HepG2 (cell line): ENCODE data around the gene LEMD3. TPM values are rescaled to one million over a fixed set of nuclear protein-coding genes. Genes with fewer than 3 reads are reported as not detected.

Experiments
- ATAC-seq: fragments of 200-7000 bp; cut with Tn5 transposase; 3 replicates; pipeline ENCODE4 v1.9.1; 2020; ENCODE audit warnings: mild to moderate bottlenecking, moderate library complexity
- BruUV-seq: library from RNA; stranded (reverse); fragments of 400-500 nt; replicated peaks from 2 replicates; lab custom pipeline; 2021; lab: Mats Ljungman, UMichigan
- CTCF ChIA-PET: fragments of 300-600 bp; formaldehyde crosslinking; extraction: SDS; loops from one replicate; lab custom pipeline; 2021; ENCODE audit warnings: low total read pairs, inconsistent platforms, low intra/inter-chr PET ratio; lab: Yijun Ruan, JAX
- POLR2A ChIA-PET: fragments of 350-600 bp; sonication (Branson Sonifier 250); formaldehyde crosslinking; loops from one replicate; lab custom pipeline; 2020; ENCODE audit warnings: antibody characterized with exemption, inconsistent platforms; lab: Yijun Ruan, JAX
- DNase-seq: peaks from one replicate; pipeline ENCODE4 v3.0.0-alpha.2; 2015; ENCODE audit warnings: low spot score
- FAIRE-seq: peaks from 3 replicates; lab custom pipeline; 2011; peaks lifted over from hg19 to GRCh38; lab: Jason Lieb, UNC
- H2AFZ ChIP-seq: one replicate; pipeline ENCODE4 v1.6.1; 2011; ENCODE audit warnings: low read length, inconsistent platforms
- H3K27ac ChIP-seq: fragments of 300-600 bp; 3 replicates; pipeline ENCODE4 v1.8.0; 2011; ENCODE audit warnings: mixed run types, mild to moderate bottlenecking, mixed read lengths, low read length, inconsistent platforms; ENCODE audit not compliant: insufficient read depth; ENCODE audit errors: extremely low read length
- H3K27me3 ChIP-seq, 2 experiments: fragments of 200-600 bp in 1 of 2; 2 replicates in 1 of 2; 3 replicates in 1 of 2; pipeline versions ENCODE4 v1.6.0 to v1.8.0; 2011; ENCODE audit warnings: low read length in 2 of 2, mild to moderate bottlenecking in 2 of 2, moderate library complexity in 2 of 2, inconsistent platforms in 1 of 2; ENCODE audit not compliant: insufficient read depth in 2 of 2, control insufficient read depth in 1 of 2
- H3K36me3 ChIP-seq, 2 experiments: fragments of 200-600 bp in 1 of 2; replicated peaks in 1 of 2; 2 replicates in 1 of 2; 3 replicates in 1 of 2; pipeline versions ENCODE4 v1.5.1 to v1.8.0; 2011; ENCODE audit warnings: low read length in 2 of 2, inconsistent platforms in 1 of 2; ENCODE audit not compliant: insufficient read depth in 2 of 2, control insufficient read depth in 1 of 2
- H3K4me1 ChIP-seq: 2 replicates; pipeline ENCODE4 v1.5.1; 2012; ENCODE audit warnings: low read length, inconsistent platforms; ENCODE audit not compliant: insufficient read depth
- H3K4me2 ChIP-seq: 2 replicates; pipeline ENCODE4 v1.6.0; 2011; ENCODE audit warnings: low read depth, low read length, inconsistent platforms
- H3K4me3 ChIP-seq, 3 experiments: fragments of 200-600 bp in 1 of 3; sonication (generic), shearing (Covaris generic) in 1 of 3; replicated peaks in 1 of 3; 2 replicates each; pipeline ENCODE4 v1.5.1; 2011 to 2016; ENCODE audit warnings: low read length in 3 of 3, inconsistent platforms in 2 of 3, low read depth in 2 of 3, mild to moderate bottlenecking in 2 of 3, control low read depth in 1 of 3, mixed read lengths in 1 of 3; ENCODE audit not compliant: insufficient read depth in 1 of 3
- H3K79me2 ChIP-seq: one replicate; pipeline ENCODE4 v1.6.1; 2011; ENCODE audit warnings: low read length, inconsistent platforms; ENCODE audit not compliant: insufficient read depth
- H3K9ac ChIP-seq: 2 replicates; pipeline ENCODE4 v1.6.0; 2011; ENCODE audit warnings: mild to moderate bottlenecking, low read depth, low read length, inconsistent platforms; ENCODE audit not compliant: insufficient read depth
- H3K9me3 ChIP-seq: 2 replicates; pipeline ENCODE4 v1.5.1; 2012; ENCODE audit warnings: mild to moderate bottlenecking, low read length
- H4K20me1 ChIP-seq: 2 replicates; pipeline ENCODE4 v1.6.0; 2011; ENCODE audit warnings: inconsistent platforms, mild to moderate bottlenecking, low read length, moderate library complexity; ENCODE audit not compliant: insufficient read depth
- CBX1 ChIP-seq: IDR thresholded peaks from one replicate; pipeline ENCODE4 v1.6.1; 2016; ENCODE audit warnings: antibody characterized with exemption, low read depth
- DRAP1 ChIP-seq: IDR thresholded peaks from 2 replicates; pipeline ENCODE4 v1.6.1; 2016; ENCODE audit warnings: missing genetic modification reagents, missing compliant biosample characterization
- FOXC1 ChIP-seq: sonication (generic); formaldehyde crosslinking; IDR thresholded peaks from 2 replicates; pipeline ENCODE4 v1.8.0; 2022; ENCODE audit warnings: mild to moderate bottlenecking, missing genetic modification reagents, borderline replicate concordance
- FOXJ3 ChIP-seq: sonication (generic); formaldehyde crosslinking; IDR thresholded peaks from 2 replicates; pipeline ENCODE4 v1.4.0; 2020; ENCODE audit warnings: missing genetic modification reagents, mild to moderate bottlenecking, borderline replicate concordance
- HNRNPL ChIP-seq: fragments of 200-400 bp; formaldehyde crosslinking; IDR thresholded peaks from 2 replicates; pipeline ENCODE4 v1.6.1; 2017; ENCODE audit warnings: mild to moderate bottlenecking, low read depth, low read length
- MYPOP ChIP-seq: sonication (generic); formaldehyde crosslinking; IDR thresholded peaks from 2 replicates; pipeline ENCODE4 v1.8.1; 2023; ENCODE audit warnings: mild to moderate bottlenecking, moderate library complexity, missing genetic modification reagents
- NR2C2 ChIP-seq: sonication (generic); formaldehyde crosslinking; IDR thresholded peaks from 2 replicates; pipeline ENCODE4 v1.4.0; 2020; ENCODE audit warnings: missing genetic modification reagents, mild to moderate bottlenecking, moderate library complexity, borderline replicate concordance
- SYNCRIP ChIP-seq: fragments of 200-400 bp; formaldehyde crosslinking; IDR thresholded peaks from 2 replicates; pipeline ENCODE4 v1.6.1; 2018; ENCODE audit warnings: mild to moderate bottlenecking, low read depth, low read length; ENCODE audit not compliant: insufficient read depth
- ZNF460 ChIP-seq: sonication (generic); formaldehyde crosslinking; IDR thresholded peaks from 2 replicates; pipeline ENCODE4 v1.5.1; 2020; ENCODE audit warnings: missing genetic modification reagents, mild to moderate bottlenecking, borderline replicate concordance
- ZNF501 ChIP-seq: sonication (generic); formaldehyde crosslinking; IDR thresholded peaks from 2 replicates; pipeline ENCODE4 v1.5.1; 2020; ENCODE audit warnings: mild to moderate bottlenecking, moderate library complexity, missing genetic modification reagents
- ZNF629 ChIP-seq: sonication (generic); formaldehyde crosslinking; conservative IDR thresholded peaks from 2 replicates; pipeline ENCODE4 v1.5.0; 2020; ENCODE audit warnings: missing genetic modification reagents
- ZNF691 ChIP-seq: sonication (generic); formaldehyde crosslinking; IDR thresholded peaks from 2 replicates; pipeline ENCODE4 v1.4.0; 2020; ENCODE audit warnings: missing genetic modification reagents, low read depth, mild to moderate bottlenecking, borderline replicate concordance
- ZNF720 ChIP-seq: sonication (generic); formaldehyde crosslinking; IDR thresholded peaks from 2 replicates; pipeline ENCODE4 v1.4.0; 2020; ENCODE audit warnings: missing genetic modification reagents
- ZNF781 ChIP-seq: sonication (generic); formaldehyde crosslinking; IDR thresholded peaks from 2 replicates; pipeline ENCODE4 v1.5.1; 2020; ENCODE audit warnings: borderline replicate concordance, mild to moderate bottlenecking, missing genetic modification reagents; ENCODE audit errors: not compliant biosample characterization
- WGBS: methylation state at CpG from one replicate; pipeline ENCODE4 v1.1.6; 2017; ENCODE audit warnings: low lambda C conversion rate; 5-methylcytosine and 5-hydroxymethylcytosine counted together
- in situ Hi-C: cut with HindIII; loops from 2 replicates; pipeline ENCODE4 v1.10.0; 2017; ENCODE audit warnings: low pct_unique_long_range_greater_than_20kb; ENCODE audit not compliant: extremely low pct_ligation_motif_present
- intact Hi-C: fragments of 100-400 bp; cut with micrococcal nuclease; formaldehyde crosslinking; loops from one replicate; pipeline ENCODE4 v1.10.0; 2022; ENCODE audit not compliant: unreplicated experiment
- polyA plus RNA-seq, 8 experiments: library from polyadenylated mRNA; depleted of rRNA in 3 of 8; stranded (reverse) in 7 of 8; unstranded in 1 of 8; fragments of >200 nt; fragmentation: Illumina TruSeq in 4 of 8; extraction: Trizol in 4 of 8; gene quantifications; 2 replicates each; pipeline versions ENCODE4 v1.2.1 to v1.2.3, GENCODE V29; 2011 to 2016; ENCODE audit warnings: low read depth in 4 of 8, missing spikeins in 1 of 8, mixed read lengths in 1 of 8; ENCODE audit not compliant: insufficient read depth in 1 of 8
- total RNA-seq, 5 experiments: library from RNA; depleted of rRNA; stranded (reverse); fragments of >200 nt; fragmentation: Illumina TruSeq; extraction: Trizol; gene quantifications; 2 replicates each; pipeline ENCODE4 v1.2.3, GENCODE V29; 2016; ENCODE audit warnings: low read depth in 1 of 5

LEMD3 gene
- total and polyA plus RNA-seq, 2 of the 13 experiments (the other 11 are each of a cell fraction or from before 2014, with no cell fraction given): 9.3 to 18.7 TPM

- H3K4me2 ChIP-seq: peak overlapping the region; percentile 91
- intact Hi-C loops: loop anchor here (5.0 kb wide), 1 partner anchor 66 kb away; no protein-coding TSS in a partner anchor
- FAIRE-seq: peak; percentile 39
- TF ChIP-seq ZNF720: no peak
- TF ChIP-seq SYNCRIP: no peak
- no peak for TF ChIP-seq CBX1
- no peak for TF ChIP-seq FOXJ3 (CRISPR knock-in tag)
- no peak for TF ChIP-seq ZNF501 (CRISPR knock-in tag)
- no peak for TF ChIP-seq DRAP1 (CRISPR knock-in tag)
- TF ChIP-seq HNRNPL: no peak
- no peak for TF ChIP-seq MYPOP (CRISPR knock-in tag)
- no peak for TF ChIP-seq ZNF460 (CRISPR knock-in tag)
- TF ChIP-seq FOXC1 (CRISPR knock-in tag): no peak
- TF ChIP-seq ZNF691 (CRISPR knock-in tag): no peak
- TF ChIP-seq NR2C2 (CRISPR knock-in tag): no peak
- TF ChIP-seq ZNF781 (CRISPR knock-in tag): no peak
- no peak for TF ChIP-seq ZNF629
- TF ChIP-seq, all 625 proteins: peak for 0
- in situ Hi-C loops: no loop called here
- Histone ChIP-seq H2AFZ (no peak overlapping the region), H4K20me1 (peaks cover 49% of the 10 kb centered on the region), H3K36me3 (peaks cover 2 to 5% of the 10 kb centered on the region in 2 experiments; a peak in 3 of 5 replicates), H3K27ac (peak overlapping the region; percentile 88), H3K4me1 (peaks cover 49% of the 10 kb centered on the region), H3K79me2 (peaks cover 64% of the 10 kb centered on the region), H3K9ac (peak overlapping the region; percentile 94), H3K27me3 (no peaks in the 10 kb centered on the region; a peak in 1 of 5 replicates), H3K9me3 (no peaks in the 10 kb centered on the region), H3K4me3 (peak overlapping the region; percentile 92 to 97 (median 94))
- POLR2A ChIA-PET: interaction anchor here (3.1 kb wide), 1 partner anchor 11 kb away, joined by 8 read pairs; no protein-coding TSS in a partner anchor
- TSS peak; percentile 45 for BruUV-seq
- ATAC-seq (no peak), DNase-seq (no peak)
- WGBS: 25% methylated on average over 8 of the region's 8 CpGs
- CTCF ChIA-PET: no interaction called here
Measured at GRCh38 chr12:65171073-65171472, 1.7 kb downstream of the LEMD3 start.
